DOHH2 (cell line): Measurements from ENCODE around the gene R3HDM2.
A peak's percentile ranks its signal among the peaks of the same experiment; 100 is the strongest.

Experiments
- H3F3A ChIP-seq: fragments of 200-600 bp; sonication (generic), shearing (Covaris generic); 2 replicates; pipeline ENCODE4 v1.6.0; 2016; ENCODE audit warnings: antibody characterized with exemption, mild to moderate bottlenecking; ENCODE audit not compliant: control insufficient read depth, insufficient read depth
- H3K27ac ChIP-seq: fragments of 200-600 bp; sonication (generic); 2 replicates; pipeline ENCODE4 v1.5.1; 2014; ENCODE audit warnings: low read depth, mild to moderate bottlenecking, low read length, moderate library complexity
- H3K27me3 ChIP-seq: fragments of 200-600 bp; sonication (generic); 2 replicates; pipeline ENCODE4 v1.6.1; 2014; ENCODE audit warnings: mild to moderate bottlenecking, low read length, mixed read lengths; ENCODE audit not compliant: control insufficient read depth
- H3K36me3 ChIP-seq: fragments of 200-600 bp; sonication (generic); 2 replicates; pipeline ENCODE4 v1.6.1; 2014; ENCODE audit warnings: mild to moderate bottlenecking, low read length, moderate library complexity, mixed read lengths; ENCODE audit not compliant: control insufficient read depth
- H3K4me1 ChIP-seq: fragments of 200-600 bp; sonication (generic); 2 replicates; pipeline ENCODE4 v1.6.1; 2014; ENCODE audit warnings: mild to moderate bottlenecking, low read length, mixed read lengths; ENCODE audit not compliant: control insufficient read depth
- H3K4me2 ChIP-seq: fragments of 200-600 bp; sonication (generic); 2 replicates; pipeline ENCODE4 v1.6.0; 2014; ENCODE audit warnings: mild to moderate bottlenecking, low read length, moderate library complexity
- H3K4me3 ChIP-seq: fragments of 200-600 bp; sonication (generic); 2 replicates; pipeline ENCODE4 v1.5.1; 2014; ENCODE audit warnings: mild to moderate bottlenecking, low read length, mixed read lengths
- H3K79me2 ChIP-seq: fragments of 200-600 bp; sonication (generic); 2 replicates; pipeline ENCODE4 v1.6.1; 2014; ENCODE audit warnings: mild to moderate bottlenecking, low read length, mixed read lengths; ENCODE audit not compliant: control insufficient read depth
- H3K9me2 ChIP-seq: fragments of 200-600 bp; sonication (generic); replicated peaks from 2 replicates; pipeline ENCODE4 v1.6.1; 2014; ENCODE audit warnings: mild to moderate bottlenecking, low read length, mixed read lengths; ENCODE audit not compliant: control insufficient read depth
- H3K9me3 ChIP-seq: fragments of 200-600 bp; sonication (generic); 2 replicates; pipeline ENCODE4 v1.6.1; 2014; ENCODE audit warnings: antibody characterized with exemption, low read length, mixed read lengths; ENCODE audit not compliant: control insufficient read depth, insufficient read depth
- H4K20me1 ChIP-seq: fragments of 200-600 bp; sonication (generic); 2 replicates; pipeline ENCODE4 v1.6.0; 2014; ENCODE audit warnings: low read depth, mild to moderate bottlenecking, antibody characterized with exemption, low read length, moderate library complexity; ENCODE audit not compliant: control insufficient read depth, insufficient read depth
- CTCF ChIP-seq: fragments of 200-600 bp; sonication (generic); IDR thresholded peaks from one replicate; pipeline ENCODE4 v1.5.1; 2014; ENCODE audit warnings: antibody characterized with exemption, mild to moderate bottlenecking, low read depth, low read length; ENCODE audit not compliant: poor library complexity, severe bottlenecking
- EZH2phosphoT487 ChIP-seq: fragments of 200-600 bp; sonication (generic); IDR thresholded peaks from 2 replicates; pipeline ENCODE4 v1.6.1; 2017; ENCODE audit warnings: borderline replicate concordance, mild to moderate bottlenecking, antibody characterized with exemption, low read length, moderate library complexity, mixed read lengths

The R3HDM2 gene

GRCh38 chr12:57216014-57216911 is 214.6 kb downstream of the R3HDM2 start, which contains the start of gene NXPH4:
Gene NXPH4 (plus strand): TSS chr12:57216794. CDS start chr12:57216970, 176 bp downstream.
- no peak for TF ChIP-seq CTCF
- H3K27me3 ChIP-seq = no peaks in the 10 kb centered on the region

GRCh38 chr12:57215668-57216013 is 215.2 kb downstream of the R3HDM2 start:
- Histone ChIP-seq H3K36me3 (peaks cover 11% of the 10 kb centered on the region), H3K4me2 (peak overlapping the region; percentile 88), H3K4me3 (peak overlapping the region; percentile 73), H3K9me2 (no peaks in the 10 kb centered on the region), H3K79me2 (peaks cover 35% of the 10 kb centered on the region), H3K9me3 (no peaks in the 10 kb centered on the region), H3K27ac (peak overlapping the region; percentile 45), H4K20me1 (peaks cover 5% of the 10 kb centered on the region; the same call in 1 of the 2 replicates), H3K27me3 (no peaks in the 10 kb centered on the region), H3F3A (peaks cover 12% of the 10 kb centered on the region), H3K4me1 (peaks cover 71% of the 10 kb centered on the region)
- TF ChIP-seq CTCF (no peak), EZH2phosphoT487 (no peak)

More at GRCh38 chr12:57216014-57216911, 214.6 kb downstream of the R3HDM2 start, which contains the start of gene NXPH4:
- Histone ChIP-seq H3K27ac (peak within 1 kb of the TSS; percentile 51), H3K4me2 (peak within 1 kb of the TSS; percentile 100), H4K20me1 (peaks cover 5% of the 10 kb centered on the region; the same call in 1 of the 2 replicates), H3K4me3 (peak within 1 kb of the TSS; percentile 96), H3K36me3 (peaks cover 11% of the 10 kb centered on the region), H3K9me2 (no peaks in the 10 kb centered on the region), H3F3A (peaks cover 12% of the 10 kb centered on the region), H3K79me2 (peaks cover 42% of the 10 kb centered on the region), H3K4me1 (peaks cover 78% of the 10 kb centered on the region), H3K9me3 (no peaks in the 10 kb centered on the region)

GRCh38 chr12:57215065-57215464 is 215.8 kb downstream of the R3HDM2 start:
- Histone ChIP-seq H3K4me2 (peak overlapping the region; percentile 88), H3K4me3 (peak overlapping the region; percentile 73), H3K4me1 (peaks cover 69% of the 10 kb centered on the region), H3K36me3 (peaks cover 11% of the 10 kb centered on the region), H3K9me2 (no peaks in the 10 kb centered on the region), H3F3A (peaks cover 12% of the 10 kb centered on the region), H3K27ac (no peak overlapping the region), H4K20me1 (peaks cover 5% of the 10 kb centered on the region; the same call in 1 of the 2 replicates), H3K79me2 (peaks cover 33% of the 10 kb centered on the region), H3K9me3 (no peaks in the 10 kb centered on the region), H3K27me3 (no peaks in the 10 kb centered on the region)
- TF ChIP-seq CTCF = no peak
- no peak for TF ChIP-seq EZH2phosphoT487
